ENCODE results near the gene DHRS2.
"Not testable (repeated sequence)": the region's sequence is repeated elsewhere in the genome, so short reads cannot be mapped to it uniquely, and the experiment has no call there.

The DHRS2 gene

DNA sequence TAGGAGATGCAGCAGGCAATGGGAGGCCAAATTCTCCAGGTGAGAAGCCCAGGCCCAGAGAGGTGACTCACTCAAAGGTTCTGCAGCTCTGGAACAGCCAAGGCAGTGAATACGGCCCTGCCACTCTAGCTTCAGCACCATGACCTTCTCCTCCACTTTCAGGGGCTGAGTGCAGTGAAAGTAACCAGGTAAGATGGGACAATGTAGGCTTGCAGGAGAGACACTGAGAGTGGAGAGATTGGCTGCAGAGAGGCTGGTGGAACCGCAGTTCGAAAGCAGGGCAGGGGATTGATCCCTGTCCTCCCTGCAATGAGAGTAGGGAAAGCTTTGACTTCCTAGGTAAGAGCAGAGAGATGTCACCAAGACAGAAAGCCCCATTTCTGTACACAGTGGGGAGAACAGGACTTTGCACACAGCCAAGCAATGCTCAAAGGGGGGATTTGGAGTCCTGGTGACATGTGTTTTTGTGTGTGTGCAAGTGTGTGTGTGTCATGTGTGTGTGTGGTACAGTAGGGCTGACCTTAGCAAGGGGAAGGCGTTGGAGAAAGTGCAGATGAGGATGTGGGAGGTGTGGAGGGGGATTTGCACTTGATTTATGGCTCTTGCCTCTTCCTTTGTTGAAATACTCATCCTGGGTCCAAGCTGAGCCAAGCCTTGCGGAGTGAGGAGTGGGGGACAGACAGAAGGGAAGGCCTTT is 12.7 kb downstream of the DHRS2 start:
- DNase-seq (ENCODE audit: low spot score) = no peak

DNA sequence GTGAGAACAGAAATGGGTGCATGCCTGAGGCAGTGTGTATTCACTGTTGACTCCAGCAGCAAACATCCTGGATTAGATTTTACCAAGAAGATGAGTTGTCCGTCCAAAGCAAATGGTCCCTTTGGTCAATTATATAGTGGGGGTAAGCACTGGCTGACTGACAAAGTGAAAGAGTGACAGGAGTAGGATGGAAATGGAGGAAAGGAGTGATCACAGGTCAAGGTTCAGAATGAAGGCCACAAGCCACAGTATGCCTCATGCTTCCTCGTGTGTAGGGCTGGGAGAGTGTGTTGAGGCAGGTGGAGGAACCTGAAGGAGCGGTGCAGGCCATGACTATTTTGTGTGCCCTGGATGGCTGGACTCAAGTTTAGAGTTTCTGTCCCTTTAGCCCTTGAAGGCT is 14.3 kb downstream of the DHRS2 start:
- DNase-seq (ENCODE audit: low spot score) = no peak

DNA sequence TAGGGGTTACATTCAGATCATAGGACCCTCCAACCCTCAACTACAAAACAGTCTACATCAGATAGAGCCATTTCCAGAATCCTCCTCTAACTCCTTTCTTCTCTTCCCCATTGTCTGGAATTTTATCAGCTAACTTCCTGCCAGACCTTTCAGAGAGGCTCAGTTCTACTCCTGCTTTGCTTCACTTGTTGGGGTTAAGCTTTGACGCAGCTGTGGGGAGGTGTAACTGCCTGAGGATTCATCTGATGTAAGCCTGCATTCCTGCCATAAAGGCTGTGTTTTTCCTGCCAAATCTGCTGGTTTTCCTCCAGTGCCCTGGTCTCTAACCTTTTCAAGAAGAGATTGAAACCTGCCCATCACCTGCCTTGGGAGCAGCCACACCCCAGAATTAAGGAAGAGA is 16.9 kb downstream of the DHRS2 start:
- DNase-seq (ENCODE audit: low spot score) = no peak

DNA sequence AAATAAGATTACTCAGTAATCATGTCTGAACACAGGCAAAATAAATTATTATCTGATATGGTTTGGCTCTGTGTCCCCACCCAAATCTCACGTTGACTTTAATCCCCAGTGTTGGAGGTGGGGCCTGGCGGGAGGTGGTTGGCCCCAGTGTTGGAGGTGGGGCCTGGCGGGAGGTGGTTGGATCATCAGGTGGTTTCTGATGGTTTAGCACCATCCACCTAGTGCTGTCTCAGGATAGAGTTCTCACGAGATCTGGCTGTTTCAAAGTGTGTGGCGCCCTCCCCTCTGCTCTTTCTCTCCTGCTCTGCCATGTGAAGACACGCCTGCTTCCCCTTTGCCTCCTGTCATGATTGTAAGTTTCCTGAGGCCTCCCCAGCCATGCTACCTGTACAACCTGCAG is 18.1 kb downstream of the DHRS2 start:
- DNase-seq (ENCODE audit: low spot score) = no peak

DNA sequence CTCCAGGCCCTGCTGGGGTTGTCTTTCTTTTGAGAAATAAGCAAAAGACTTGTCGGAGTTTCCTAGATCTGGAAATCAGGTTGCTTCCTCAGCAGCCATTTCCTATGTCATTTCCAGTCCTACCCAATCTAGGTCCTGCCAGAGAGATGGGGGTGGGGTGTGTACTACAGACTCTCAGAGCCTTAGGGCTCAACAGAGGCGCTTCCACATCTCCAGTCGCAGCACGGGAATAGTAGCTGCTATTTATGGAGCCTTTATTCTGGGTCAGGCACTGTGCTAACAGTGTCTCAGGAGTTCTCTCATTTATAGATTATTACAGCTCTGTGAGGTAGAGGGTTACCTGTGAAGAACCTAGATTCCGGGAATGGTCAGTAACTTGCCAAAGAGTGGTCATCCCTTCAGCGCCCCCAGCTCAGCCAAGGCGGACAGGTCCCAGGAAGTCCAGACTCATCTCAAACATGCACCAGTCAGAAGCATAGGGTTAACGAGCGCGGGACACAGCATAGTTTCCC is 21.9 kb downstream of the DHRS2 start:
- peak; percentile 28 for DNase-seq (ENCODE audit: low spot score)

DNA sequence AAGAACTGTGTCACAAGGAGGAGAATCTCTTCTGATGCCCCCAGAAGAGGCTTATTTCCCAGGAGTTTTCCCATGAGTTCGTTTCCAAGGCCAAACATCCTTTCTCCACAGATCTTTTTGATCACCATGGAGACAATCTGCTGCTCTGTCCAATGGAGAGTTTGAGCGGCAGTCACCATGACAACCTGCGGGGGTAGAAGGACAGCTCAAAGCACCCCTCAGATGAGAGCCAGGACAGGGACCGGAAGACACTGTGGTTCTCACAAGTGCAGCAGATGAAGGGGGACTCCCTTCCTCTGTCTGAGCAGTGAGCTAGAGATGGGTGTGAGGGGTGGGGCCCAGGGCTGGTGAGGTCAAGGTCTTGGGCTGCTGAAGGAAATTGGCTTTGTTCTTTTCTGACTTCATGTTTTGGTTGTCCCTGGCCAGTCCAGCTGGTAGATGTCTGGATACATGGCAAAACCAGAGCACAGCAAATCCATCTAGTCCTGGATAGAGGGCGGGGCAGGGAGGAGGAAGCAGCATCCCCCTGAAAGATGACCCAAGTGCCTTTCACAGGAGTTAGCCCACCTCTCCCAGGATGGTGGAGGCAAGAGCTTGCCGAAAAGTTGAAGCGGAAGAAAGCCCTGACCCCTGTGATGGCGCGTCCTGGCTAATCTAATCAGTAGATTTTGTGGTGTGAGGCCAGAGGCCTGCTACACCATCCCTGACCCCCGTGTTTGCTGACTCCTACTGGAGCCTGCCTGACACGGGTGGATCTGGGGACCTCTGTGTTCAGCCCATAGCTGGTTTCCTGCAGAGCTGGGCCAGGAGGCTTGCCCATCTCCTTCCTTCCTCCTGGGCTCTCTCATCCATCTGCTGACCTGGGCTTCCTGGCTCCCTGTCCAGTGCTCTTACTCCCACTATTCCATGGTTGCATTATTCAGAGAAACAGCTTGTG is 24.4 kb downstream of the DHRS2 start:
- DNase-seq (ENCODE audit: low spot score) = peak; percentile 41

DNA sequence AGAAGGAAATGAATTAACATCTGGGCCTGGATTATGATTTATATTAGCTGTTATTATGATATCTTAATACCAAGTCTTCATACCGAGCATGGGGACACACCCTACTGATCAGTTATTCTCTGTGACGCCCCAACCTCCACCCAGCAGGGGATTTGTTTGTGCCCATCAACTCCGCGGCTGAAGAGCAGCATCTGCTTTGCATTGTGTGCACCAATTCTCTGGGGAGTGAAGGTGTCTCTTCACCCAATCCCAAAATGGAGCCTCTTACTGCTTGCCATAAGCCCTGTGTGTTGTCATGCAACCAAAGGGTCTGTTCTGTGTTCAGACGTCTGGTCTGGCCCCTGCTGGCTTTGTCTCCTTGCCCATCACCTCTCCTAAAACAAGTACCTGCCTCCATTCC is 25.4 kb downstream of the DHRS2 start:
- peak; percentile 38 for DNase-seq (ENCODE audit: low spot score)

DNA sequence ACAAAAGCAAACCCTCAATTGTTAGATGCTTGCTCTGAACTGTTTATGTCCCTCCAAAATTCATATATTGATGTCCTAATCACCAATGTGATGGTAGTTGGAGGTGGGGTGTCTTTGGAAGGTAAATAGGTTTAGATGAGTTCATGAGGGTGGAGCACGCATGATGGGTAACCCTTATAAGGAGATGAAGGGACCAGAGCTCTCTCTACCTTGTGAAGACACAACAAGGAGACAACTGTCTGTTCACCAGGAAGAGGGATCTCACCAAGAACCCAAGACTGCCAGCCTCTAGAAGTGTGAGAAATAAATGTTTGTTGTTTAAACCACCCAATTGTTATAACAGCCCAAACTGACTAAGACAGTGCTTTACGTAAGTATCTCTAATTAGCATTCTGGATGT is 27.0 kb downstream of the DHRS2 start:
- DNase-seq (ENCODE audit: low spot score) = no peak

DNA sequence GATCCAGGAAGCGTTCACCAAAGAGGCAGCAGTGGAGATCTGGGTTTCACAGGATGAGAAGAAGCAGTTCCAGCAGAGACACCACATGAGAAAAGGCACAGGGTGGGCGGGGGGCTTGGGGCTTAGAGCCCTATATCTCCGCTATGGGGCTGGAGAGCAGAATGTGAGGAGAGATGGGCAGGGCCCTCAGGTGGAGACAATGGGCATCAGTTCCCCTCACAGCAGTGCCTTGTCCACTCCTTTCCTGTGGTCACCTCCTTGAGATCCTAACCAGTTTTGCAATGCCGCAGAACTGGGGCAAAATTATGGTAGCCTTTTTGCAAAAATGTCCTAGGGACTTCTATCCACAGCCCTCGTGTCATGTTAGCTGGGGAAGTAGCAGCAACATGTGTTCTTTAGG is 27.5 kb downstream of the DHRS2 start:
- DNase-seq (ENCODE audit: low spot score) = no peak

DNA sequence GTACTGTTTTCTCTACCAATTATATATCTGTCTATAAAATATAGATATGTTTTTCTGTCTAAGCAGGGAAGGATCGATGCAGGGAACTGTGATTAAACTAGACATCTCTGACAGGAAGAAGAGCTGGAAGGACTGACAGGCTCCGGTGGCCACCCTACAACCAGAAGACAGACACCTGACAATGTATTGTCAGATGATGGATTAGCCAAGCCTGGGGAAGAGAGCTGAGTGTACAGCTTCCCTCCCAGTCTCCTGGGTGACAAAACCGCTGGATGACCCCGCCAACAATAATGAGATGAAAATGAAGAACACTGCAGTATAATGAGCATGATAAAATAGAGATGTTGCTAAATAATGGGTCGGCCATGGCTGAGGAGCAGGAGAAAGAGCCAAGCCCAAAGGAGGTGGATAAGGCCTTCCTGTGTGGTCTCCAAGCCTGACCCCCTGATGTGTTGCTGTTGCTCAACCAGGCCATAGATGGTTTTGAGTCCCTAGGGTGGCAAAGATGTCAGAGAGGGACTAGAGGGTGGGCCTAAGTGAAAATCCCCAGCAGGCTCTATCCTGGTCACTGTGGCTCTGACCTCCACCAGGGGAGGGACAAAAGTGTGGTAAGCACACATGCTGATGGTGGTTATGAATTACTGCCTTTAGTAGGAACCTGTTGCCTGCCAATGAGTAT is 28.2 kb downstream of the DHRS2 start:
- DNase-seq (ENCODE audit: low spot score) = no peak

DNA sequence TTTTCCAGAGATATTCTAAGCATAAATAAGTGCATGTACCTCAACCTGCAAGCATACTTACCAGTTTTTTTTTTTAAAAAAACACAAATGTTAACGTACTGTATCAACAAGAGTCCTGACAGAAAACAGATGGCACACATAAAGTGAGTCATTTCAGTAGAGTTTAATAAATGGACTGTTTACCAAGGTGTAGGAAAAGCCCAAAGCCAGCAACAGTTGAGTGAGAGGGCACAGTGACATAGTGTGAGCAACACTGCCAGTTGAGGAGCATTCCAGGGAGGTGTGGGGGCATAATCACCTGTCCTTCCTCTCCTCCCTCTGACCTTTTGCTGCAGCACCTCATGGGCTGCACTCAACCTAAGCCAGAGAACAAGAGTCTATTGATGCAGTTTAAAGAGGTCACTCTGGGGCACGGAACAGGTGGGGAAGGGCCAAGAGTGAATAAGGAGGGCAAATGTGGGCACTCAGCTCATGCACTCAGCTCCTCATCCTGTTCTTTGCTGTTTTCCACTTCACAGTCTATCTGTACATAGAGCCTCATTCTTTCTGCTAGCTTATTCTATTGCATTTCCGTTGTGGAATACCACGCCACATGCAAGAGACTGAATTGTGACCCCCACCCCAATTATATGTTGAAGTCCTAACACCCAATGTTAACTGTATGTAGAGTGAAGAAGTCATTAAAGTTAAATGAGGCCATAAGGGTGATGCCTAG is 29.3 kb downstream of the DHRS2 start:
- no peak for DNase-seq (ENCODE audit: low spot score)

DNA sequence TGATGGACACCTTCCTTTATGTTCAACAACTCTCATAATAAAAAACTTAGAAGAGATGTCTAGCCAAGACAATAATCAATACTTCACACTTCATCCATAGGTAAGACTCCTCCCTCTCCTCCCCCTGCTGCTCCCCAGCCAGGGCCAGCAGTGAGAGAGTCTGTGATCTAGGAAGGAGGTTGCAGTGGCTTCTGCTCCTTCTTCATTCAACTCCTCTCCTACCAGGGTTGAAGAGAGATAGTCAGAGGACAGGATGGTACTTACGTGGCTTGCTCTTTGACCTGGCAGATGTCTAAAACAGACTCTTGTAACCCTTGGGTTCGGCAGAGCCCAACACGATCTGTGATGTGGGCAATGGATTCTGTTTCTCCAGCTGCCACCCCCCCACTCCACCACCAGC is 31.0 kb downstream of the DHRS2 start:
- no peak for DNase-seq (ENCODE audit: low spot score)

DNA sequence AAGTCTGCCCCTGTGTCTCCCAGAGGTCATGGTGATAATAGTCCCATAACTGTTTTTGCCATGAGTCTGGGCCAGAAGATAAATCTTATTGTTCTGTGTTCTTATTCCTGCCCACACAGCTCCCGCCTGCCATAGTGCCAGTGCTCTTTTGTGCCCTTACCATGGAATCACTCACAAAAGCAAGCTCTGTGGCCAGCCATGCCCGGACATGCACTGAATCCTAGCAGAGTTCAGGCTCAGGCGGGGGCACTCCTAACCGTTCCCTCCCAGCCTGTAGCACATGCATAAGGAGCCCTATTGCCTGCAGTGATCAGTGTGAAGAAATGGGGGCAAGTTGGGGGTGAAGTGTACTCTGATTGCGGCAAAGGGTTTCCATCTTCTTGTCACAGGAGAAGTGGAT is 33.3 kb downstream of the DHRS2 start:
- DNase-seq (ENCODE audit: low spot score) = no peak

DNA sequence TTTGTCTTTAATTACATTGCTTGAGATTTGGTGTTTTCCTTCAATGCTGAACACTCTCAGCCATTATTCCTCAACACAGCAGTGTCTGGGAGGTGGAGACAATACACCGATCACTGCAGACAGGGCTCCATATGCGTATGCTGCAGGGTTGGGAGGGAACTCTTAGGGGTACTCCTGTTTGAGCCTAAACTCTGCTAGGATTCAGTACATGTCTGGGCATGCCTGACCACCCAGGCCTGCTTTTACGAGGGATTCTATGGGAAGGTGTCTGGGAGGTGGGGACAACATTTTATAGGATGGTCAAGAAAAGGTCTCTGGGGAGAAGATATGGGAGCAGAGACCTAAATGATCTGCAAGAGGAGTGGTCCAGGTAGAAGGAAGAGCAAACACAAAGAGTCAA is 34.3 kb downstream of the DHRS2 start:
- no peak for DNase-seq (ENCODE audit: low spot score)

DNA sequence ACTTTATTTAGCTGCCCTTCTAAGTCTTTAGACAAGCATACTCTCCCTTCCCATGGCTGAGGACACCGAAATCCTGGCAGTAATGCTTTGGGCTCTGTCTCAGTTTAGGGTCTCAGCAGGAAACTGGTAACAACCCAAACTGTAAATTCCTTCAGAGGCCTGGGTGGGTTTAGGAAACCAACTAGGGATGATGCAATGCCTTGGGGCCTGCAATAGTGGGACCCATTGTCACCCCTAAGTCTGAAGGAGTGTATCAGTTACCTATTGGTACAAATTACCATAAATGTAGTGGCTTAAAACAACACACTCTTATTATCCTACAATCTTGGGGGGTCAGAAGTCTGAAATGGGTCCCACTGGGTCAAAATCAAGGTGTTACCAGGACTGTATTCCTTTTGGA is 36.0 kb downstream of the DHRS2 start:
- DNase-seq (ENCODE audit: low spot score) = no peak

DNA sequence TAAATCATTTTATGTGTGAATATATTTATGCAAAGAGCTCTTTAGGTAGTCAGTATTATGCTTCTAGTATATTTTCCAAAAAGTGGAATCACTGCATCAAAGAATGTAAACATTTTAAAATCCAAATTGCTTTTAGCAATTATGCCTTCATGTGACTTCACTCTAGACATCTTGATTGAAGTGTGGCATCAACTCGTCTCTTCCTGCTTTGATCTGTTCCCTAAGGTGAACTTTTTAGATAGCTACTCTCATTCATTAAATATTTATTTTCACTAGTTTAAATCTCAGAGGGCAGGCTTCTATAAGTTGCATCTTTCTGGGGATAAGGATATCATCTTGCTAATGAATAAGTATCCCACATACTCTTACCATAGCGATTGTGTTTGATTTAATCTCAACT is 39.2 kb downstream of the DHRS2 start:
- DNase-seq (ENCODE audit: low spot score) = no peak

DNA sequence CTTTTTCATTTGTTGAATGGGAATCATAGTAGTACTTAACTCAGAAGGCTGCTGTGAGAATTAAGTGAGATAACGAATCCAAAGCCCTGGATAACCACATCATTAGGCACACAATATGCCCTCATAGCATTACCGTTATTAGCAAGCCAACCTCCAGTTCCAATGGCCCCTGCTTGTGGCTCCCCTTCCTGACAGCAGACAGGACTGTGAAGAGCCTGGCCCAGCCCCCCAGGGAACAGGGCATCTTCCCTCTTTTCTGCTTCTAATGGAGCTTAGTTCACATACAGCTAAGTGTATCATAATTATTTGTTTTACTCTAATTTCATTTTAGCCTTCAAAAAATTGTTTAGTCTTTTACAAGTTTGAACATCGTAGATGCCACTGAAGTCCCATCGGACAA is 39.7 kb downstream of the DHRS2 start:
- DNase-seq (ENCODE audit: low spot score) = no peak

DNA sequence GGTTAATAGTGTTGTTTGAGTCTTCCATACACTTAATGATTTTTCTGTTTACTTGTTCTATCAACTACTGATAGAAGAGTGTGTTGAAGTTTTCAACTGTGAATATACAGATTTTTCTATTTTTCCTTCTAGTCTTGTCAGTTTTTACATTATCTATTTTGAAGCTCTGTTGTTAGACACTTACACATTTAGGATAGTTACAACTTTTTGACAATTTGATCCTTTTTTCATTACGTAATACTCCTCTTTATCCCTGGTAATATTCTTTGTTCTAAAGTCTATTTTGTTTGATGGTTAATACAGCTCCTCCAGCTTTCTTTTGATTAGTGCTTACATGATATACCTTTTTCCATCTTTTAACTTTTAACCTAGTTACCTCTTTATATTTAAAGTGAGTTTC is 45.2 kb downstream of the DHRS2 start:
- no peak for DNase-seq (ENCODE audit: low spot score)

DNA sequence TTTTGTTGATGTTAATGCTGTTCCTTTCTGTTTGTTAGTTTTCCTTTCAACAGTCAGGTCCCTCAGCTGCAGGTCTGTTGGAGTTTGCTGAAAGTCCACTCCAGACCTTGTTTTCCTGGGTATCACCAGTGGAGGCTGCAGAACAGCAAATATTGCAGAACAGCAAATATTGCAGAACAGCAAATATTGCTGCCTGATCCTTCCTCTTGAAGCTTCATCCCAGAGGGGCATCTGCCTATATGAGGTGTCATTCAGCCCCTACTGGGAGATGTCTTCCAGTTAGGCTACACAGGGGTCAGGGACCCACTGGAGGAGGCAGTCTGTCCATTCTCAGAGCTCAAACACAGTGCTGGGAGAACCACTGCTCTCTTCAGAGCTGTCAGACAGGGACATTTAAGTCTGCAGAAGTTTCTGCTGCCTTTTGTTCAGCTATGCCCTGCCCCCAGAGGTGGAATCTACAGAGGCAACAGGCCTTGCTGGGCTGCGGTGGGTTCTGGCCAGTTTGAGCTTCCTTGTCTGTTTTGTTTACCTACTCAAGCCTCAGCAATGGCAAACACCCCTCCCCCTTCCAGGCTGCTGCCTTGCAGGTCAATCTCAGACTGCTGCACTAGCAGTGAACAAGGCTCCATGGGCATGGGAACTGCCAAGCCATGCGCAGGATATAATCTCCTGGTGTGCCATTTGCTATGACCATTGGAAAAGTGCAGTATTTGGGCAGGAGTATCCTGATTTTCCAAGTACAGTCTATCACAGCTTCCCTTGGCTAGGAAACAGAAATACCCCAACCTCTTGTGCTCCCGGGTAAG is 53.7 kb downstream of the DHRS2 start:
- DNase-seq (ENCODE audit: low spot score) = not testable (repeated sequence)

DNA sequence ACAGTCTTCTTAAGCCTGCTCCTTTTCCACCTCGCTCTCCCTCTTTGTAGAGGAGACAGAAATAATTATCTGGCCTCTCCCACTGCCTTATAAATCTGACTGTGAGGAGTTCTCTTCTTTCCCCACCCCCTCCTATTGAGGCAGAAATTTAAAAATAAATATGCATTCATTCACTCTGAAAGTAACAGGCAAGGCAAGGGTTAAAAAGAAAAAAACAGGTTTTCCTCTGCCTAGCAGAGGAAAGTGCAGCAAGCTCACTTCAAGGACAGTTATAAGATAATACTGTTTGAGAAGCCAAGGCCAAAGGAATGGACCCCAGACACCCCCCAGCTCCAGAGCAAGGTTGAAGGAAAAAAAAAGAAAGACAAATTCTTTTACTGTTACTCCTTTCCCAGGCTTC is 56.3 kb downstream of the DHRS2 start:
- DNase-seq (ENCODE audit: low spot score) = no peak

DNA sequence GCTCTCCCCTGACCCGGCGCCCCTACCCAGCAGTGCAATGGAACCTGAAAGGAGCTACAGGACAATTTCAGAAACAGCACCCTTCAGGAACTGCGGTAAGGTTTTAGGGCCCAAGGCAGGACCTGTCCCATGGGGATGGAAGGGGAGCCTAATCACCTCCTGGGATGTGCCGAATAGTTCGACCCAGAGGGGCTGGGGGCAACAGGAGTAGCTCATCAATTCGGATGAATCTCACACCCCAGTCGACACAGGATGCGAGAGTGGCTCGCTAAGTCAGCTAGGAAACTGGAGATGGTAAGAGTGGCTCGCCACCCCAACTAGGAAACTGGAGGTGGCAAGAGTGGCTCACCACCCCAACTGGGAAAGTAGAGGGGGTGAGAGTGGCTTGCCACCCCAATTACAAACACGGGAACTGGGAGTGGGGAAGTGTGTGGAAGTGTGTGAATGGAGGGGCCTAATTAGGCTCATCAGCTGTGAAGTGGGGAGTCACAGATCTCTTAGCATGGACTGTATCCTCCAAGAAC is 57.1 kb downstream of the DHRS2 start:
- no peak for DNase-seq (ENCODE audit: low spot score)

All from left forelimb (tissue), 1 donor.